GM18520 (cell line): ENCODE data around the gene PPP6R3.

Experiments
- ATAC-seq: cut with Tn5 transposase; IDR thresholded peaks from one replicate; pipeline ENCODE4 v1.9.1; 2021; ENCODE audit not compliant: unreplicated experiment

The PPP6R3 gene

DNA sequence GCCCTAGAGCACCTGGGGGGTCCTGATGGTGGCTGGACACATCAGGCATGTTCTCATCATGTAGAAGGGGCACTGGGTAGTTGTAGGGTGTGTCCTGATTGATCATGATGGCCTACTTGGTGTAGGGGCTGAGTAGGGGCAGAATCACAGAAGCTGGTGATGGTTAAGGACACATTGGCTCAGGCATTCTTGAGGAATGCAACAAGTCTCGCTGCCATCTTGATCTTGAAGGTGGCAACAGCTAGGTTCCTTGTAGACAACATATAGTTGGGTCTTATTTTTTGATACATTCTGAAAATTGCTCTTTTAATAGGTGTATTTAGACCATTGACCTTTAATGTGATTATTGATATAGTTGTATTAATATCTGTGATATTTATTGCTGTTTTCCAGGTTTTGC lies 28.1 kb downstream of the PPP6R3 start:
- no peak for ATAC-seq

DNA sequence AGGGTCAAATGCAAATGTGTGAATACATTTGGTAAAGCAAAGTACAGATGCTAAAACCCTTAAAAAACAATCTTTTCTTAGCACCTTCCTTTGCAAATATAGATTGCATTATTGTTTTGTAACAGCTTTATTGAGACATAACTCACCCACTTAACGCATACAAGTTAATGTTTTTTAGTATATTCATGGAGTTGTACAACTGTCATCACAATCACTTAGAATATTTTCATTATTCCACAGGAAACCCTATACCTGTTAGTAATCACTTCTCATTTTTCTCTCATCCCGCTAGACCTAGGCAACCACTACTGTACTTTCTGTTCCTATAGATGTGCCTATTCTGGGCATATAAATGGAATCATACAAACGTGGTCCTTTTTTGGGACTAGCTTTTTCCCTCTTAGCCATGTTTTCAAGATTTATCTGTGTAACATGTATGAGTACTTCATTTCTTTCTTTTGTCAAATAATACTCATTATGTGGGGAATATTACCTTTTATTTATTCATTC lies 34.7 kb downstream of the PPP6R3 start:
- no peak for ATAC-seq

DNA sequence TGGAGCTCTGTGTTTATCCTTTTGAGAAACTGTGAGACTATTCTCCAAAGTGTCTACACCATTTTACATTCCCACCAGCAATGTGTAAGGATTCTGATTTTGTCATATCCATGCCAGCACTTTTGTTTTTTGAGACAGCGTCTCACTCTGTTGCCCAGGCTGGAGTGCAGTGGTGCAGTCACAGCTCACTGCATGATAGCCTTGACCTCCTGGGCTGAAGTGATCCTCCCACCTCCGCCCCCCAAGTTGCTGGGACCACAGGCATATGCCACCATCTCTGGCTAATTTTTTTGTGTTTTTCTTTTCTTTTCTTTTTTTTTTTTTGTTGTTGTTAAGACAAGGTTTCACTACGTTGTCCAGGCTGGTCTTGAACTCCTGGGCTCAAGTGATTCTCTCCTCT lies 35.3 kb downstream of the PPP6R3 start:
- no peak for ATAC-seq

DNA sequence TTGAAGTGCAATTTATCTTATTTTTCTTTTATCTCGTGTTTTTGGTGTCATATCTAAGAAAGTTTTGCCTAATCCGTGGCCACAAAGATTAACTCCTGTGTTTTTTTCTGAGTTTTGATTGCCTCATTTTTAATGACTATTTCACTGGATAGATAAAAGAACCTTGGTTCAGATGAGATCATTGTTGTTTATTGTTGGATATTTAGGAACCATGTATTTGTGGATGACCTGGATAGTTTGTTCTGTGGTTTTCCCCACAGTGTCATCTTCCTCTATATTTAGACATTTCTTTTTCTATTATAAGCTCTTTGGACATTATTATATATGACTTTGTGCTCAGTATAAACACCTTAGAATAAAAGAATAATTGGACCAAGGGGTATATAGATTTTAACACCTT lies 37.2 kb downstream of the PPP6R3 start:
- ATAC-seq, result no peak

DNA sequence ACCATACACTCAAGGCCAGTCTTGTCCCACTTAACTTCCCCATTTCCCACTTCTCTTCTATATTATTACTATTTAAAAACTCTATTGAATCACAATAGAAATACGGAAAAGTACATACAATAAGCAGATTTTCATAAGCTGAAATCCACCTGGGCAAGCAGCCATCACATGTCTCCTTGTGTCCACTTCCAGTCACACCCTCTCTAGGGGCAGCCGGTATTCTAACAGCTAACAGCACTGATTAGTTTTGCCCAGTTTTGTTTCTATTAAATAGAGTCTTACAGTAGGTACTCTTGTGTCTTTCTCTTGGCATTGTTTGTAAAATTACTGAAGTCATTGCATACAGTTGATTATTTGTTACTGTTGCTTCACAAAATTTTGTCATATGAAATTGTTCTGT lies 37.8 kb downstream of the PPP6R3 start:
- ATAC-seq, result no peak

DNA sequence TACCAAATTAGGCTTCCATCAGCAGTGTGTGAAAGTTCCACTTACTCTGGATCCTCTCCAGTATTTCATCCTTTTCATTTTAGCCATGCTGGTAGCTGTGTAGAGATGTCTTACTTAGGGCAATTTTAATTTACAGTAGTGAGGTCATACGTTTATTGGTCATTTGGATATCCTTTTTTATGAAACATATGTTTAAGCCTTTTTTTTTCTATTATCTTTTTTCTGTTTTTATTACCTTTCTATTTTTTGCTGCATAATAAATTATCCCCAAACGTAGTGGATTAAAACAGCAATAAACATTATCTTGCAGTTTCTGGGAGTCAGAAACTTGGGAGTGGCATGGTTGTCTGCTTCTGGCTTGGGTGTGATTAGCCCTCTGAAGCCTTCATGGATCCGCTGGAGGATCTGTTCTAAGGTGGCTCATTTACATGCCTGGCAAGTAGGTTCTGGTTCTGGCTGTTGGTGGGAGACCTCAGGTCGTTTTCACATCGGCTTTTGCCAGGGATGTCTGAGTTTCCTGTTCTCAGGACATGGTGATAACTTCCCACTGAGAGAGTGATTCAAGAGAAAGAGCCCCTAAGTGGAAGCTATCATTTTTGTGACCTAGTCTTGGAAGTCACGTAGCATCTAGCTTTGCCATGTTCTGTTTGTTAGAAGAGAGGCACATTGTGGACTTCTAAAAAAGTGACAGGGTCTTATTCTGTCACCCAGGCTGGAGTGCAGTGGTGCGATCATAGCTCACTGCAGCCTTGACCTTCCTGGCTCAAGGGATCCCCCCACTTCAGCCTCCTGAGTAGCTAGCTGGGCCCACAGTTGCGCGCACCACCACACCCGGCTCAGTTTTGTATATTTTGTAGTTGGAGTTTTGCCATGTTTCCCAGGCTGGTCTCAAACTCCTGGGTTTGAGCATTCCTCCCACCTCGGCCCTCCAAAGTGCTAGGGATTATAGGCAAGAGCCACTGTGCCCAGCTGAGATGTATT lies 38.6 kb downstream of the PPP6R3 start:
- ATAC-seq, result no peak

DNA sequence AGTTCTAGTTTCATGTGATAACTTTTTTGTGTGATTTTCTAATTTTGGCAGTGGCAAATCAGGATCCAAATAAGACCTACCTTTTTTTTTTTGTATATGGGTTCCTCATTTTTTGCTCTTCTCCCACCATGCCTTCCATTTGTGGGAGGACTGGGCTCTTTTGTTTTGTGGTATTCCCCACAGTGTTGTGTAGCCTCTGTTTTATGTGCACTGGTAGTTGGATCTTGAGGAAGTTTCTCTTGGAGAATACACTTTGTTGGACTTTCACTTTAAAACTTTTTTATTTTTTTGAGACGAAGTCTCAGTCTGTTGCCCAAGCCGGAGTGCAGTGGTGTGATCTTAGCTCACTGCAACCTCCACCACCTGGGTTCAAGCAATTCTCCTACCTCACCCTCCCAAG lies 39.7 kb downstream of the PPP6R3 start:
- ATAC-seq, result no peak

DNA sequence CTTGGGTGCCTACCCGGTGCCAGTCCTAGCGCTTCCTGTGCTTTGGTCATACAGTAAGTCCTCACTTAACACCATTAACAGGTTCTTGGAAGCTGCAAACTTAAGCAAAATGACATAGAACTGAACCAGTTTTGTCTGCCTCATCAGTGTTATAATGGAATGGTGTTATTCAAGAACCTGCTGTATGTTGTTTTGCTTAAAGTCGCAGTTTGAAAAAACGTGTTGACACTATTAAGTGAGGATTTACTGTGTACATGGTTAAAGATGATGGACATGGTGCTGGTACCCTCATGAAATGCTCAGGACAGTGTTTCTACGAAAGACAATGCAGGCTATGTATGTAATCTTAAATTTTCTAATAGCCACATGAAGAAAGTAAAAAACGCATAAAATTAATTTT lies 41.3 kb downstream of the PPP6R3 start:
- ATAC-seq, result no peak

DNA sequence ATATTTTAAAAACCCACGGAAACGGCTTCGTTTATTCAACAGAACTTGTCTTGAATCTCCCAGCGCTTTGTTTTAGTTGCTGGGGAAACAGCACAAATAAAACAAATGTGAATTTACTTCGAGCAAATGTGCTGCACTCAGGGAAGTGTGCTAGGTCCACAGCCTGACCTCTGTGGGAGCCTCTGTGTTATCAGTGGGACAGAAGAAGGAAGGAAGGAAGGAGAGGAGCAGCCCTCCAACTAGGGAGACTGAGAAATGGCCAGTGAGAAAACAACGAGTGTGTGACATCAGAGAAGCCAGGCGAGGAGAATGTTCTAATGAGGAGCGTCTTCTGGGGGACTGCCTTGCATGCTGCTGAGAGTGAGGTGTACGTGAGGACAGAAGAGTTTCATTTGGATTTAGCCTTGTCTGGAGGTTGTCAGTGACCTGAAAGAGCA lies 42.7 kb downstream of the PPP6R3 start:
- ATAC-seq, result no peak

DNA sequence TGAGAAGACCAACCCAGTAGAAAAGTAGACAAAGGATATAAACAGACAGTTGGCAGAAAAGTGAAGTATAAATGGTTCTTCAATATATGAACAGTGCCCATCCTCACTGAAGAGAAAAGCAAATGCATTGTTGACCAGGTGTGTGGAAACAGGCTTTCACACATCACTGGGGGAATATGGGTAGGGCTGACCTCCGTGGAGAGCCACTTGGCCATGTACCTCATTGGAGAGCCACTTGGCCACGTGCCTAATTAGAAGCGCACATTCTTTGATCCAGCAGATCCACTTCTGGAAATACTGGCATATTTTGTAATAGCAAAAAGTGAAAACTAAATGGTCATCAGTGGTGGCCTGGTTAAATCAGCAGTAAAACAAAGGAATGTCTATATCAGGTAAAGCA lies 43.2 kb downstream of the PPP6R3 start:
- no peak for ATAC-seq

DNA sequence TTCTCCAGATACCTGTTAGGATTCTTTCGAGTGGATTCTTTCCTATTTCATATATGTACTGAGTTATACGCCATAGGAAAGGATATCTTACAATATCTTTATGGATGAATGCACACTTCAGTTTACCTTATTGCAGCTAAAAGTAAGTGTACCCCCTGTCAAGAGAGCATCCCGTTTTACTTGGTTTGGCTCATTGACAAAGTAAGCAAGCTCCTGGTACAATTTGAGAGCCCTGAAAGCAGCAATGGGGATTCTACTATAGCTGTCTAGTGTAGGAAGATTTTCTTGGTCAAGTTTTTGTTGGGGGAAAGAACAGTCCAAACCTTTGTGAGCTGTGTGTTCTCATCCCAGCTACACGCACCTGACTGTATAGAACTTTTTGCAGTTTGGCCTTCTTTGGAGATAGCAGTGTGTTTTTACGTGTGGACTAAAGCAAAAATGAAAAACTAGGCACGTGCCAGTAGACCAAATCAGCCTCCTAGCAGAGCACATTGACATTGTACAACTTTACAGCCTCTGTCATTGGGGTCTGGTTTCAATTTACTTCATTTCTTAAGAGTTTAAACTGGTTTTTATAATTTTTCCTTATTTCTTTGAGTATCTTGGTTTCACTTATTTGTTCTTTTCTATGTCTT lies 44.0 kb downstream of the PPP6R3 start:
- no peak for ATAC-seq

DNA sequence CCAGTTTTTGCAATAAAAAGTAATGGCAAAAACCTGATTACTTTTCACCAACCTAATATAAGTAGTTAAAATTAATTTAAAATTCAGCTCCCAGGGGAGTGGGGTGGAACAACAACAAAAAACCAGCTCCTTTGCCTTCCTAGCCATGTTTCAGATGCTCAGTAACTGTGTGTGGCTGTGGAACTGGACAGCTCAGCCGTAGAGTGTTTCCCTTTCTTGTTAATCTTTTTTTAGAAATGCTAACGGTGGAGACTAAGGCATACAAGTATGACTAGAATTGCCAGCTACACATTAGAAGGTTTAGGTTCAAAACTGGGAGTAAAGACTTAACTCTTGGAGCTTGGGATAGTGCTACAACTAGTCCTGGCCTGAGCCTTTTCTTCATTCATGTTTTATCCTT lies 45.0 kb downstream of the PPP6R3 start:
- no peak for ATAC-seq

DNA sequence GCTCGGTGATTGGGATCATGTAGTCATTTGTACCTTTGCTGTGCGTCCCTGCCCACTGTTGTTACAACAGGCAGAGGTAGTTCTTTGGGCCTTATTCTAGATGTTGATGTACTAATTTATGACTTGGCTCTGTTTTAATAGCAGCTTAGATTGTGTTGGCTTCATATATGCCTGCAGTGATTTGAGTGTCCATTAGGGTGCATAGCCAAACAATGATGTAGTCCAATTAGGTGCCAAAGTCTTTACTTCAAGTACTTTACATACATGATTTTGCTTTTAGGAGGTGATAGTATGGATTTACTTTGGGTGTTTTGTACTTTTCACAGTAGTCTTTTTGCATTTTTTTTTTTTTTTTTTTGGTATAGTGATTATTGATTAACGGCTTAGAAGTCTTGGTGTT lies 46.4 kb downstream of the PPP6R3 start:
- ATAC-seq, result no peak

DNA sequence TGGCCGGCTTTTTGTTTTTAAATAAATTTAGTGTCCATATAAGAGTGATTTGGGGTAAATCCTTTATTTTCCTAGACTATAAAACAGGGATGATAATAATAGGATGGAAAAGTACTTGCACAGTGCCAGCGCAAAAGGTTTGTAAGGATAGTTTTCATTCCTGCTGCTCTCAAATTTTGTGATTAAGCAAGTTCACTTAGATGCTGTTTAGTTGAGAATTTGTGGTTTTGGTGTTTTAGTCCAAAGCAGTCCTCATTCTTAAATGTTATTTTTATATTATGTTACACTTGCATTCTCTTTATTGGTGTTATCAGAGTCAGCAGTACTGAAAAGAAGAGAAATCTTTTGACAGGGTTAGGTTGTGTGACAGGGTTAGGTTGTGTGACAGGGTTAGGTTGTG lies 47.9 kb downstream of the PPP6R3 start:
- ATAC-seq, result no peak

DNA sequence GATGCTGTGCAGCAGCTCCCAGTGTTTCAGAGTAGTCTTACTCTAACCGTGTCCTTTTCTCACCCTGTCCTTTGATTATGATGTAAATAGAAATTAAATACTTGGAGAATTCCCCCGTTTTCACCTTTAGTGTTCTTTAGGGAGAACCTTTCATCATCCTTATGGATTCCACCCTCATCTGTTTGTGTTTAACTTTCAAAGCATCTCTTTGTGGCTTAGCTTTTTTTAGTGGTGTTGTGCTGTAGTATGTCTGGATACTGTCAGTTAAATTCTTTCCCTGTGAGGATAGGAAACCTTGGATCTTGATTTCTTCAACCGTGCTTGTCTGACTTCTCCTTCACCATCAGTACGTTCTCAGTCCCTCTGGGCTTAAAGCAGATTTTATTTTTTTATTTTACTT lies 48.5 kb downstream of the PPP6R3 start:
- ATAC-seq, result no peak

DNA sequence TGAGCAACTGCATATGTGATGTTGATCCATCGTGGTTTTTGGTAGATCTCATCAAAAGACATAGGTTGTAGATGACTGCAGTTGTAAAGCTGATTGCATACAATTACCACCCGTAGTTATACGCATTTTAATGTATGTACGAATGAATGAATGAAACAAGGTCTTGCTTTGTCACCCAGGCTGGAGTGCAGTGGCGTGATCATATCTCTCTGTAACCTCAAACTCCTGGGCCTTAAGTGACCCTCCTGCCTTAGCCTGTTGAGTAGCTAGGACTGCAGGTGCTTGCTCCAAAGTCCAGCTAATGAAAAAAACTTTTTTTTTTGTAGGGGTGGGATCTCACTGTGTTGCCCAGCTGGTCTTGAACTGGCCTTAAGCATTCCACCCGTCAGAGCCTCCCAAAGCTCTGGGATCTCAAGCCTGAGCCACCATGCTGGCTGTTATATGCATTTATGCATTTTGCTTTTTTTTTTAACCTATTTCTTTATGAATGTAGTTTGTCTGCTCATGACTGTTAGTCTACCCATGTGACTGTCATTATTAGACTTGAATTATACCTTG lies 53.5 kb downstream of the PPP6R3 start:
- ATAC-seq, result no peak

DNA sequence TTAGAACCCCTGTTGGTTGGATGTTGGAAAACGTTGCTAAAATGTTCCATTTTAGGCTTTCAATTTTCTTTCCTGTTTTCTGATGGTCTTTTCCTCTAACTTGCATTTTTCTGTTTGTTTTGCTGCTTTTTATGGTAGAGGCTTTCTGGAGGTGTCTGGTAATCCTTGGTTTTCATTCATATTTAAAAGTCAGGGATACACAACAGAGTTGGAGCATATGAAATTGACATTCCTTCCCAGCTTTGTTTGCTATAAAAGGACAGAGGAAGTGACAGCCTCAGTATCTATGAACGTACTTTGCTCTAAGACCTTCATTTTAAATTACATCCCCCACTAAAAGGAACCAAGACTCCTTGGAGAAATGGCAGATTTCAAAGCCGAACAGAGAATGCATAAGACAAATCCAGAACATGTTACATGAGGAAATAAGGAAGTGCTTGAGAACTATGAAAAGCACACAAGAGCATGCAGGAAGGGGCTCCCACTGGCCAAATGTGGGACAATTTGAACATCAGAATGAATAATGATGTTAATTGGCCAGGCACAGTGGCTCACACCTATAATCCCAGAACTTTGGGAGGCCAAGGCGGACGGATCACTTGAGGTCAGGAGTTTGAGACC lies 56.7 kb downstream of the PPP6R3 start:
- no peak for ATAC-seq

DNA sequence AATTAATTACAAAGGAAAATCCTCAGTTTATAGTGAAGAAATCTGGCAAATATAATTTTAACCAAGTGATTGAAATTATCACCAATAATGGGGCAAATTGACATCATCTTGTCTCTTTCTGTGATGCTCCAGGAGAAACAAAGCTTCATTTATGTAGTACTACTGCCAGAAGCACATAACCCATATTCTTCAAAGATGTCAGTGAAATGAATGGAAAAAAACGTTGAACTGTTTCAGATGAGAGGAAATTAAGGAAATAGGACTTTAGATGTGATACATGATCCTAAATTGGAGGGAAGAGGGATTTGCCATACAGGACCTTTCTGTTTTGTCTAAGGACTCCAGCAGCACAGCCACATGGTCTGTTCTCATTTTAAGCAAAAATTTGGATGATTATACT lies 57.6 kb downstream of the PPP6R3 start:
- ATAC-seq, result no peak

DNA sequence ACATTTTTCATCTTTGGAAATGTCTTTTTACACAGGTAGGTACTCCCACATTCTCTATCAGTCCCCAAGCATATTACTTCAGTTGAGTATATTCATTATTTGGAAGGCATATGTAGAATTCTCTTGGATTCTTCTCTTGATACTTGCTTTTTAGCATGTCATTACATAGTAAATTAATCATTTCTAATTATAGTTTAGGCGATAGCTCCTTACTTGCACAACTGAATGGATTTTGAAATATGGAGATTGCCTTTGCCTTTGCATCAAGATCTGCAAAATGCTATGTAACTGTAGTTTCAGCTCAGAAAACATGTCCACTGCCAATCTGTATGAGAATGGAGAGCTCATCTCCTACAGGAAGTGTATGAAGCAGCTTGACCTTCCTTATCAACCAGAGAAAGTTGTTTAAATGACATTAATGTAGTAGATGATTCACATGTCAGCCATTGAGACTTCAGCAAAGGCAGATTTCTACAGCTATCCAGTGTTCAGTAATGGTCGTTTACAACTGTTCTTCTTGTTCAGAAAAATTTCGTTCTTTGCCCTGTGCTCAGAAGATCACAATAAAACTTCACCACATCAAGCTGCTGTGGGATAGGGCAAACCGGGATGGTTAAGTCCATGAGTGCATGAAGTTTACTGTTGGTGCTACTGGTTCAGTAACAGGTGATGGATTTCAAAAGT lies 61.6 kb downstream of the PPP6R3 start:
- no peak for ATAC-seq

DNA sequence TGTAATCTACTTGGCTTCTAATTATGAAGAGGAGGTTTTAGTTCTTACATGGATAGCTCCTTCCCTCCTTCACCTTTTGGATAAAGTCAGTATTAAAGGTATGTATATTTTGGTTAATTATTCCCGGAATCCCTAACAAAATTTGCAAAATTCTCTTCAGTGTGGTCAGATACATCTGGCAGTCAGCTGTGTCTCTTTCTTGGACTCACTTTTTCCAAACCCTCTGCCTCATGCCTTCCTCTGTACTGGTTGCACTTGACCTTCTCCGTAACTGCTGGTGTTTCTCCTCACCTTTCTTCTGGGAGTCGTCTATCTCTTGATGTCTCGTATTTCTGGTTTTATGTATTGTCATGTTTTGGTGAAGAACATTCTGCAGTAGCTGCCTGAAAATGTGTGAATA lies 62.5 kb downstream of the PPP6R3 start:
- no peak for ATAC-seq

DNA sequence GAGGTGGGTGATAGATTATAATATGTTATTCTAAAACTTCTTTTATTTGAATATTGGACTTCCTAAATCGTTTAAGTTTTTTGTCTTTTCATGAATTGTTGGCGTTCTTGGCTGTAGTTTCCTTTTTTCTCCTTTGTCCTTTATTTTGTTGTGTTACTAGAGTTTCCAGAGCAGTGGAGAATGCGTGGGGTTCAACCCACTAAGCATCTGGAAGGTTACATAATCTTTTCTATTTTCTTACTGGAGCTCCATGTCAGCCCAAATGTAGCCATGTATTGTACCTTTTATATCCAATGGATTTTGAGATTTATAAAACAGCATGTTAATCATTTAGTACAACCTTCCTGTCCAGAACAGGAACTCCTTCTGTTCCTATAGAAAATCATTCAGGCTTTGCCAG lies 63.2 kb downstream of the PPP6R3 start:
- no peak for ATAC-seq
